ENCODE measurements around the gene B3GALNT2. TPM values are rescaled to one million over a fixed set of nuclear protein-coding genes. Genes with fewer than 3 reads are reported as not detected.
"Not testable (repeated sequence)": the region's sequence is repeated elsewhere in the genome, so short reads cannot be mapped to it uniquely, and the experiment has no call there.

B3GALNT2 gene
- total and polyA plus RNA-seq, 2 of the 8 experiments (the other 6 are each of a cell fraction or from before 2014, with no cell fraction given) = 15.4 to 39.4 TPM

DNA sequence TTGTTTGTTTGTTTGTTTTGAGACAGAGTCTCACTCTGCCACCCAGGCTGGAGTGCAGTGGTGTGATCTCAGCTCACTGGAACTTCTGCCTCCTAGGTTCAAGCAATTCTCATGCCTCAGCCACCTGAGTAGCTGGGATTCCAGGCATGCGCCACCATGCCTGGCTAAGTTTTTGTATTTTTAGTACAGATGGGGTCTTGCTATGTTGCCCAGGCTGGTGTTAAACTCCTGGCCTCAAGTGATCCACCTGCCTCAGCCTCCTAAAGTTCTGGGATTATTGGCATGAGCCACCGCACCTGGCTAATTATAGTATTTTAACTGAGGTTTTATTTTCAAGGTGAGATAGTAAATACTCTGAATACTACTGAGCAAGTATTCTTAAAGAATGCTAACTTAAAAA lies 34.4 kb downstream of the B3GALNT2 start:
- H2BK120ac ChIP-seq (replicated peaks; ENCODE audit: low read depth, low read length); H4K5ac ChIP-seq (ENCODE audit: insufficient read length, low read depth, low read length); H3K27ac ChIP-seq (ENCODE audit: low read depth, low read length); H3K79me2 ChIP-seq (ENCODE audit: control insufficient read depth in 1 of 2, insufficient read depth in 2 of 2, low read length in 2 of 2); H2BK20ac ChIP-seq (ENCODE audit: low read length); H2BK5ac ChIP-seq (ENCODE audit: low read depth, low read length); H3K4ac ChIP-seq (replicated peaks; ENCODE audit: insufficient read length, low read depth, low read length); H3K4me1 ChIP-seq (replicated peaks in 1 of 4; ENCODE audit: control insufficient read depth in 3 of 4, insufficient read depth in 4 of 4, low read length in 3 of 4); H4K8ac ChIP-seq (ENCODE audit: extremely low read depth, insufficient read depth, low read length); H3K4me3 ChIP-seq (ENCODE audit: extremely low read depth in 1 of 4, insufficient read depth in 2 of 4, low read depth in 3 of 4, low read length in 4 of 4); H3K9me3 ChIP-seq (ENCODE audit: insufficient read depth in 2 of 2, low read depth in 1 of 2, low read length in 1 of 2); DNase-seq (ENCODE audit: low read depth in 1 of 2, low spot score in 2 of 2); H3K9ac ChIP-seq (replicated peaks in 1 of 4; ENCODE audit: extremely low read depth in 1 of 4, low read depth in 3 of 4, low read length in 3 of 4); H3K23ac ChIP-seq (ENCODE audit: insufficient read length); H2BK12ac ChIP-seq (ENCODE audit: low read depth, low read length); H3K18ac ChIP-seq (ENCODE audit: extremely low read depth, low read length); H2BK15ac ChIP-seq (ENCODE audit: low read length); H3K4me2 ChIP-seq (ENCODE audit: insufficient read depth in 1 of 2, low read depth in 2 of 2, low read length in 2 of 2); H2AK5ac ChIP-seq (ENCODE audit: low read depth, low read length); H3K23me2 ChIP-seq (ENCODE audit: low read depth, low read length); H3K14ac ChIP-seq (ENCODE audit: insufficient read length); H3K27me3 ChIP-seq (replicated peaks in 1 of 4; ENCODE audit: control insufficient read depth in 3 of 4, extremely low read depth in 1 of 4, insufficient read depth in 3 of 4, low read length in 3 of 4); H2AFZ ChIP-seq (ENCODE audit: low read length); H3K79me1 ChIP-seq (ENCODE audit: low read depth, low read length); H4K20me1 ChIP-seq (replicated peaks in 1 of 2; ENCODE audit: control insufficient read depth in 1 of 2, insufficient read depth in 2 of 2, low read length in 2 of 2); H3K56ac ChIP-seq (replicated peaks; ENCODE audit: insufficient read length, low read depth, low read length); FAIRE-seq; POLR2A ChIA-PET (ENCODE audit: partially characterized antibody); H4K91ac ChIP-seq (replicated peaks; ENCODE audit: insufficient read length, low read length): not testable (repeated sequence)
- H3K36me3 ChIP-seq (ENCODE audit: control insufficient read depth in 2 of 4, insufficient read depth in 4 of 4, low read length in 3 of 4) = peaks cover 0 to 18% (median 9%) of the 10 kb centered on the region in 4 experiments; a peak in 3 of 8 replicates
- CTCF ChIA-PET (ENCODE audit: partially characterized antibody) = interaction anchor here (2.1 kb wide), 1 partner anchor 502 kb away, joined by 5 read pairs; no protein-coding TSS in a partner anchor
- WGBS, 2 experiments (ENCODE audit: extremely low coverage in 1 of 2, insufficient coverage in 1 of 2, insufficient read length in 1 of 2, insufficient replicate concordance in 2 of 2, low coverage in 1 of 2, low lambda C conversion rate in 2 of 2, missing lambda C conversion rate in 1 of 2) = 90% methylated on average over 2 of the region's 2 CpGs; no CpG with 5 or more reads in 1 of the 2 experiments

Measured in H1 (cell line).